Sigmoid colon (tissue), 7 donors: ENCODE measurements around the gene PCDHGA1. TPM values are rescaled to one million over a fixed set of nuclear protein-coding genes. Genes with fewer than 3 reads are reported as not detected.

ENCODE experiments used
- DNase-seq: peaks from one replicate; pipeline ENCODE4 v3.0.0-alpha.2; 2019
- H3K27ac ChIP-seq, 4 donors: fragments of 200-600 bp; sonication (generic); one replicate each; pipeline ENCODE4 v1.5.1; 2016 to 2019; ENCODE audit warnings: mild to moderate bottlenecking in 1 of 4
- H3K27me3 ChIP-seq, 3 donors: fragments of 200-600 bp; sonication (generic); one replicate each; pipeline ENCODE4 v1.5.1; 2019; ENCODE audit warnings: mild to moderate bottlenecking in 1 of 3
- H3K36me3 ChIP-seq, 4 donors: fragments of 200-600 bp; sonication (generic); one replicate each; pipeline ENCODE4 v1.5.1; 2016 to 2019
- H3K4me1 ChIP-seq, 4 donors: fragments of 200-600 bp; sonication (generic); one replicate each; pipeline ENCODE4 v1.5.1; 2017 to 2019
- H3K4me3 ChIP-seq, 4 donors: fragments of 200-600 bp; sonication (generic); one replicate each; pipeline ENCODE4 v1.5.1; 2017 to 2019; ENCODE audit warnings: mild to moderate bottlenecking in 2 of 4, moderate library complexity in 1 of 4
- H3K9me3 ChIP-seq, 4 donors: fragments of 200-600 bp in 3 of 4; sonication (generic) in 3 of 4; one replicate each; pipeline versions ENCODE4 v1.5.1 to v1.6.1; 2013 to 2019
- EP300 ChIP-seq, 4 donors: sonication (generic); formaldehyde crosslinking; IDR thresholded peaks; one replicate each; pipeline ENCODE4 v1.6.1; 2017; ENCODE audit warnings: antibody characterized with exemption in 4 of 4
- POLR2A ChIP-seq, 2 donors: fragments of 450-650 bp; IDR thresholded peaks; one replicate each; pipeline ENCODE4 v1.6.1; 2016; ENCODE audit warnings: antibody characterized with exemption in 2 of 2, mild to moderate bottlenecking in 2 of 2, moderate library complexity in 2 of 2
- POLR2AphosphoS5 ChIP-seq, 4 donors: sonication (generic); formaldehyde crosslinking; IDR thresholded peaks; one replicate each; pipeline ENCODE4 v1.6.1; 2017; ENCODE audit warnings: antibody characterized with exemption in 4 of 4
- WGBS, 2 donors: extraction: QIAGEN DNeasy Blood & Tissue Kit; methylation state at CpG; one replicate each; pipeline ENCODE4 v1.1.7; 2013; 5-methylcytosine and 5-hydroxymethylcytosine counted together
- intact Hi-C: fragments of 100-400 bp; cut with DNase I; formaldehyde crosslinking; loops from one replicate; pipeline ENCODE4 v1.15.1; 2023
- polyA plus RNA-seq, 3 donors: library from polyadenylated mRNA; stranded (reverse); fragments of 200-250 nt; gene quantifications; one replicate each; pipeline ENCODE4 v1.2.3, GENCODE V29; 2013
- total RNA-seq, 4 donors: library from RNA; depleted of rRNA; stranded (reverse); fragments of >200 nt; gene quantifications; one replicate each; pipeline ENCODE4 v1.1.0, GENCODE V29; 2016
- TF ChIP-seq, protein P1 (sequence below), 4 experiments: fragments of 450-650 bp in 3 of 4; fragments of 200-600 bp in 1 of 4; IDR thresholded peaks; one replicate each; pipeline ENCODE4 v1.5.1; 2016 to 2019; ENCODE audit warnings: antibody characterized with exemption in 4 of 4, mild to moderate bottlenecking in 3 of 4, moderate library complexity in 2 of 4
- donor health status: healthy with polysubstance abuse.
- donor health status: Bipolar disorder and iron deficiency.
- donor health status: healthy.

PCDHGA1 gene
- total and polyA plus RNA-seq, 7 donors = 0.26 to 1.4 (median 1.1) TPM; not detected in 2

DNA sequence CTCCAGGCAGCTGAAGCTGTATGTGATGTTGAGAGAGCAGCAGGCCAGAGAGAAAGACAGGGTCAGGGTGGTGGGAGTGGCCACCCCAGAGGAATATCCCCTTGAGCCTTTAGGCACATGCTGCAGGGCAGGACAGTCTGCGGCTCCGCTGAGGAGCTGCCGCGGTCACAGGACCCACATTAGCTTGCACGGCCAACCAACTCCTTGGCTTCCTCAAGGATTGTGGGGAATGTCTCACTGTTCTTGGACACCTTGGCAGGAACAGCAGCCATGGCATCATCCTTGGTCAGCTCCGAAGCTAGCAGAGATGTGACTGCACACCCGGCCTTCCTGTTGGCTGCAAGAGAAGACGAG lies 186.3 kb downstream of the PCDHGA1 start:
- WGBS, 2 donors = 93 to 98% methylated on average over 8 of the region's 8 CpGs
- no peaks in the 10 kb centered on the region for H3K9me3 ChIP-seq
- H3K4me3 ChIP-seq = no peak overlapping the region
- peak overlapping the region in 3 of 4 donors; percentile 89 to 97 (median 92) for H3K27ac ChIP-seq
- intact Hi-C loops = no loop called here
- no peak for DNase-seq
- peaks cover 0 to 2% (median 1%) of the 10 kb centered on the region in 4 donors for H3K36me3 ChIP-seq
- peaks cover 0 to 47% (median 36%) of the 10 kb centered on the region in 4 donors for H3K4me1 ChIP-seq
- H3K27me3 ChIP-seq = no peaks in the 10 kb centered on the region
- TF ChIP-seq POLR2A (IDR thresholded peaks at IDR 0.05) (no peak), EP300 (IDR thresholded peaks at IDR 0.05) (no peak), POLR2AphosphoS5 (IDR thresholded peaks at IDR 0.05) (no peak)
- TF ChIP-seq, protein P1, sequence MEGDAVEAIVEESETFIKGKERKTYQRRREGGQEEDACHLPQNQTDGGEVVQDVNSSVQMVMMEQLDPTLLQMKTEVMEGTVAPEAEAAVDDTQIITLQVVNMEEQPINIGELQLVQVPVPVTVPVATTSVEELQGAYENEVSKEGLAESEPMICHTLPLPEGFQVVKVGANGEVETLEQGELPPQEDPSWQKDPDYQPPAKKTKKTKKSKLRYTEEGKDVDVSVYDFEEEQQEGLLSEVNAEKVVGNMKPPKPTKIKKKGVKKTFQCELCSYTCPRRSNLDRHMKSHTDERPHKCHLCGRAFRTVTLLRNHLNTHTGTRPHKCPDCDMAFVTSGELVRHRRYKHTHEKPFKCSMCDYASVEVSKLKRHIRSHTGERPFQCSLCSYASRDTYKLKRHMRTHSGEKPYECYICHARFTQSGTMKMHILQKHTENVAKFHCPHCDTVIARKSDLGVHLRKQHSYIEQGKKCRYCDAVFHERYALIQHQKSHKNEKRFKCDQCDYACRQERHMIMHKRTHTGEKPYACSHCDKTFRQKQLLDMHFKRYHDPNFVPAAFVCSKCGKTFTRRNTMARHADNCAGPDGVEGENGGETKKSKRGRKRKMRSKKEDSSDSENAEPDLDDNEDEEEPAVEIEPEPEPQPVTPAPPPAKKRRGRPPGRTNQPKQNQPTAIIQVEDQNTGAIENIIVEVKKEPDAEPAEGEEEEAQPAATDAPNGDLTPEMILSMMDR (IDR thresholded peaks at IDR 0.05) = no peak

DNA sequence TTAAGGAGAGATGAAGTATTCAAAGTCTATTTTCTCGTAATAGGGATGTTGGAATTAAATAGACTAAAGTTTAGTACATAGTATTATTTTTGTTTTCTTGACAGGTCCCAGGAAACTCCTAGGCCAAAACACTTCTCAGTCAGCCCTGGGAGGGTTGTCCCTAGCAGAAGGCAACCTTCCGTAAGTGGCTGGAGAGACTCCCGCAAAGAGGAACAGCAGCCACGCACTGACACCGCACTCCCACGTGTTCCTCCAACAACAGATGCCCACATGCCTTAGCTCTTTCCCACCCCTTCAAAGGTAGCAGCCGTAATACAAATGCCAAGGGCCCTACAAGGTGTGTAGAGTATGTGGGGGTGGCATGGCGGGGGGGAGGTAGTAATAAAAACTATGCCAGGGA lies 187.0 kb downstream of the PCDHGA1 start:
- Histone ChIP-seq H3K9me3 (no peaks in the 10 kb centered on the region), H3K4me1 (peaks cover 0 to 49% (median 35%) of the 10 kb centered on the region in 4 donors), H3K4me3 (no peak overlapping the region), H3K36me3 (no peaks in the 10 kb centered on the region), H3K27me3 (no peaks in the 10 kb centered on the region), H3K27ac (peak overlapping the region in 2 of 4 donors; percentile 2 to 39)
- intact Hi-C loops = no loop called here
- no peak for DNase-seq
- TF ChIP-seq POLR2AphosphoS5 (IDR thresholded peaks at IDR 0.05) (no peak), POLR2A (IDR thresholded peaks at IDR 0.05) (no peak), EP300 (IDR thresholded peaks at IDR 0.05) (no peak)
- TF ChIP-seq, protein P1 (IDR thresholded peaks at IDR 0.05) = no peak
- WGBS, 2 donors = 90 to 91% methylated on average over 8 of the region's 8 CpGs

DNA sequence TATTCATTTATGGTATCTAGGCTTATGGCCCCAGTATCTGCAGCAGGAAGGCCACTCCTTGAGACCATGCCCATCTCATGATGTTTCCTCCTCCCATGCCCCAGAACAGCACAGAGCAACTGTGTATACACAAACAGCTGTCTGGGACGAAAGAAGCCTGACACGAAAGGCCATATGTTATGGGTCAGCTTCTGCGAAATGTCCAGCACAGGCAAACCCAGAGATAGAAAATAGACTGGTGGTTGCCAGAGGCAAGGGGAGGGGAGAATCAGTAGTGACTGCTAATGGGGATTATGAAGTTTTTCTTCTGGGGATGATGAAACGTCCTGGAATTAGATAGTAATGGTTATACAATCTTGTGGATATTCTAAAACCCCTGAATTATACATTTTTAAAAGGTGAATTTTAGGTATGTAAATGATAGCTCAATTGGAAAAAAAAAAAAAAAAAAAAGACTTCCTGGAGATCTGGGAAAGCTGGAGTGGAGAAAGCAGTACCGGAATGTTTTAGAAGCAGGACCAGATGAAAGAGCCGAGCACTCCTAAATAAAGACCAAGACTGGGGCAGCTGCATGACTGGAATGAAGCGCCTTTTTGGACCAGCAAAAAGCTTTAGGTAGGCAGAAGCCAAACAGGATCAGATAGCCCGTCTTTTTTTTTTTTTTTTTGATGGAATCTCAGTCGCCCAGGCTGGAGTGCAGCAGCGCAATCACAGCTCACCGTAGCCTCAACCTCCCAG lies 187.7 kb downstream of the PCDHGA1 start:
- WGBS, 2 donors = 88 to 89% methylated on average over 11 of the region's 11 CpGs
- intact Hi-C loops = no loop called here
- H3K27me3 ChIP-seq = no peaks in the 10 kb centered on the region
- DNase-seq = no peak
- H3K36me3 ChIP-seq = no peaks in the 10 kb centered on the region
- no peak overlapping the region for H3K4me3 ChIP-seq
- TF ChIP-seq, protein P1 (IDR thresholded peaks at IDR 0.05) = no peak
- TF ChIP-seq EP300 (IDR thresholded peaks at IDR 0.05) (no peak), POLR2A (IDR thresholded peaks at IDR 0.05) (no peak)
- H3K9me3 ChIP-seq = no peaks in the 10 kb centered on the region
- H3K27ac ChIP-seq = peak overlapping the region in 2 of 4 donors; percentile 2 to 39
- peaks cover 0 to 50% (median 32%) of the 10 kb centered on the region in 4 donors for H3K4me1 ChIP-seq

DNA sequence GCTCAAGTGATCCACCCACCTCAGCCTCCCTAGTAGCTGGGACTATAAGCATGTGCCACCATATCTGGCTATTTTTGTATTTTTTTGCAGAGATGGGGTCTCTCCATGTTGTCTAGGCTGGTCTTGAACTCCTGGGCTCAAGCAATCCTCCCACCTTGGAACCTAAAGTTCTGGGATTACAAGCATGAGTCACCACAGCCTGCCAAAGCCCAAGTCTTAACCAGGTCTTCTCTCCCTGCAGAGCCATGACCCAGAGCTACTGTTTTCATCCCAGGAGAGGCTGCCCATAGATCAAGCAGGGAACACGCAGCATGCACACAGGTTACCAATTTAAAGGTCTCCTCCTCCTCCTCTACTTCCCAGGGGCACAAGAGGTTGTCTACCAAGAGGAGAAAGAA lies 188.3 kb downstream of the PCDHGA1 start:
- Histone ChIP-seq H3K27me3 (no peaks in the 10 kb centered on the region), H3K9me3 (no peaks in the 10 kb centered on the region), H3K4me3 (no peak overlapping the region), H3K4me1 (peaks cover 0 to 51% (median 31%) of the 10 kb centered on the region in 4 donors), H3K27ac (no peak overlapping the region), H3K36me3 (no peaks in the 10 kb centered on the region)
- intact Hi-C loops = no loop called here
- WGBS, 2 donors = 95 to 100% methylated on average over 1 of the region's 1 CpG
- no peak for DNase-seq
- no peak for TF ChIP-seq EP300 (IDR thresholded peaks at IDR 0.05)
- no peak for TF ChIP-seq POLR2AphosphoS5 (IDR thresholded peaks at IDR 0.05)
- TF ChIP-seq, protein P1 (IDR thresholded peaks at IDR 0.05) = no peak
- TF ChIP-seq POLR2A (IDR thresholded peaks at IDR 0.05) = no peak
